ENCODE results near the gene ADGRG3. TPM values are rescaled to one million over a fixed set of nuclear protein-coding genes. Genes with fewer than 3 reads are reported as not detected.

Gene ADGRG3
- polyA plus RNA-seq, 4 donors, result 0.10 to 0.36 (median 0.21) TPM; not detected in 1

- DNase-seq (ENCODE audit: low read depth in 4 of 4, low spot score in 3 of 4), result no peak
Observed at GRCh38 chr16:57645691-57646387, 22.3 kb upstream of the ADGRG3 start.

- no peak for DNase-seq (ENCODE audit: low read depth in 4 of 4, low spot score in 3 of 4)
Observed at GRCh38 chr16:57646388-57647039, 21.6 kb upstream of the ADGRG3 start.

- DNase-seq (ENCODE audit: low read depth in 4 of 4, low spot score in 3 of 4), result no peak
Observed at GRCh38 chr16:57647136-57647875, 20.8 kb upstream of the ADGRG3 start.

- no peak for DNase-seq (ENCODE audit: low read depth in 4 of 4, low spot score in 3 of 4)
Observed at GRCh38 chr16:57648125-57648524, 20.0 kb upstream of the ADGRG3 start.

DNA sequence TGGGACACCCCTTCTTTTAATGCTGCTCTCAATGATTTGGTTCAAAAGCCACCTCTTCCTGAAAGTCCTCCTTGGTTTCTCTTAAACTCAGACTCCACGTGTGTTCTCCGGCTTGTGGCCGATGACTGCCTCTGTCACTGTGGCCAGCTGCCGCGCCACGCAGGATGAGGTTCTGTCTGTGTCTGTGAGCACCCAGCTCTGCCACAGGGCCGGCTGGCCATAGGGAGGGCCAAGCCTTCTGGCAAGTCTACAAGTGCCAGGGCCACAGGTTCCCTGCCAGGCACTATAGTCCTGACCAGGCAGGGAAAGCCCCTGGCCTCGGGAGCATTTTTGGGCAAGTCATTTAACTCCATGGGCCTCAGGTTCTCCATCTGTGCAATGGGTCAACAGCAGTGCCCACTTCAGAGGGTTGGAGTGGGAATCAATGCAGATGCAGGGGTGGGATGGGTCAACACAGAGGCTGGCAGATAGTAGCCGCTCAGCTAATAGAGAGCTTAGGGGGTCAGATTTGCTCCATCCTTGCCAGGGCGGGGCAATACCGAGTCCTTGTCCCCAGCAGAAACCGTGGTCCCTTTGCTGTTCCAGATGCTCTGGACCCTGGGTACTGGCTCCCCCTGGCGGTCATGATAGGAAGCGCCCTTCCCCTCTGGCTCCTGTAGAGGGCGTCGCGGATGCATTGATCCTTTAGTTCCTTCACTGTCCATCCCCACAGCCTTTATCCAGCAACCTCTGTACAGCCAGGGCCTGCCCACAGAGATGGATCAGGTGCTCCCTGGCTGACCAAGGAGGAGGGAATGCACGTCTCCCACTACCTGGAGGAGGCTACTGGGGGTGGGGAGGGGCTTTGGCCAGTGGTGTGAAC, 19.3 kb upstream of the ADGRG3 start:
- DNase-seq (ENCODE audit: low read depth in 4 of 4, low spot score in 3 of 4), result peak in 2 of 4 donors; percentile 49 to 51

DNA sequence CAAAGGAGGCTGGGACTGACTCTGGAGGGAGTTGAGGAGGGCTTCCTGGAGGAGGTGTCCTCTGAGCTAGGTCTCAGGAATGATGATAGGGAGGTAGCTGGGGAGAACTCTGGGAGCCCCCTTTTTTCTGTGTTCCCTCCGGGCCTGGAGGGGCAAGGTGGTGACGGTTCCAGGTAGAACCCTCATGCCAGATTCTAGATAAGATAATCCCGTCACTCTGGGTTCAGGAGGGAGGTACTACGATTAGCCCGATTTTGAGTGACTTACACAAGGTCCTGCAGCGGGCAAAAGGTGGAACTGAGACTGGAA, 18.7 kb upstream of the ADGRG3 start:
- no peak for DNase-seq (ENCODE audit: low read depth in 4 of 4, low spot score in 3 of 4)

GRCh38 chr16:57649846-57650245, 18.3 kb upstream of the ADGRG3 start:
- DNase-seq (ENCODE audit: low read depth in 4 of 4, low spot score in 3 of 4), result no peak

- DNase-seq (ENCODE audit: low read depth in 4 of 4, low spot score in 3 of 4), result no peak
Observed at GRCh38 chr16:57651344-57652333, 16.5 kb upstream of the ADGRG3 start.

GRCh38 chr16:57652695-57653471, 15.2 kb upstream of the ADGRG3 start:
- no peak for DNase-seq (ENCODE audit: low read depth in 4 of 4, low spot score in 3 of 4)

- no peak for DNase-seq (ENCODE audit: low read depth in 4 of 4, low spot score in 3 of 4)
Observed at GRCh38 chr16:57653936-57654335, 14.2 kb upstream of the ADGRG3 start.

DNA sequence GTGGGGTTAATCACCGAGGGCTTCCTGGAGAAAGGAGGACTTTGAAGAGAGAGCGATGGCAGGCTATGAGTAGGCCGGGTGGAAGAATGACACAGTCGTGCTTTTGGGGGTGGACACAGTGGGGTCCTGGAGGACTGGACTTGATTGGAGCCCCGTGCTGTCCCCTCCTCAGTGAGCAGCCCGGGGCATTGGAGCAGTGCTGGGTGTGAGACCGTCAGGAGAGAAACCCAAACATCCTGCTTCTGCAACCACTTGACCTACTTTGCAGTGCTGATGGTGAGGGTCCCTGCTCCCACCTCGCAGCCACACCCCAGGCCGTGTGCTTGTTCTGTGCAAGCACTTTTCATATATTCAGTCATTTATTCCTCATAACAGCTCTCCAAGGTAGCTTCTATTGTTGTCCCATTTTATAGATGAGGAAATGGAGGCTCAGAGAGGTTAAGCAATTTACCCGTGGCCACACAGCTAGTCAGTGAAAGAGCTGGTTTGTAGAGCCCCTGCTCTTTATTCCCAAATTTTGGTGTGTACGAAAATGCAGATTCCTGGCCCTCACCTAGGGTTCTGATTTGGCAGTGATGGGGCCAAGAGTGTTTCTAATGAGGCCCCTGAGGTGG, 11.7 kb upstream of the ADGRG3 start:
- no peak for DNase-seq (ENCODE audit: low read depth in 4 of 4, low spot score in 3 of 4)

DNA sequence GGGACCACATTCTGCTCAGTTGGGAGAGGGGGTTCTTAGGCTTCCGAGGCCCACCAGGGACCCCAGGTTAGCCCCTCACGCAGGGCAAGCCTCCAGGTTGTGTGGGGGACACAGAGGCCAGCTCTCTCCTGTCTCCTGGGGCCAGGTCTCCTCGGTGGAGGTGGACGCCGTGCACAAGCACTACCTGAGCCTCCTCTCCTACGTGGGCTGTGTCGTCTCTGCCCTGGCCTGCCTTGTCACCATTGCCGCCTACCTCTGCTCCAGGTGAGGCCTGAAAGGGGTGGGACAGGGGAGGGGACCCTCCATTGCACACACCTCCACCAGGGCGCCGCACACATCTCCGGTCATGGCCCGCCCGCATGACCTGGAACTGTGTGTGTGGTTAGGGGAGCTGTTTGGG, 10.9 kb upstream of the ADGRG3 start:
- DNase-seq (ENCODE audit: low read depth in 4 of 4, low spot score in 3 of 4), result no peak

- DNase-seq (ENCODE audit: low read depth in 4 of 4, low spot score in 3 of 4), result no peak
Observed at GRCh38 chr16:57658130-57658877, 9.8 kb upstream of the ADGRG3 start.

GRCh38 chr16:57658878-57659674, 9.0 kb upstream of the ADGRG3 start:
- DNase-seq (ENCODE audit: low read depth in 4 of 4, low spot score in 3 of 4), result no peak

DNA sequence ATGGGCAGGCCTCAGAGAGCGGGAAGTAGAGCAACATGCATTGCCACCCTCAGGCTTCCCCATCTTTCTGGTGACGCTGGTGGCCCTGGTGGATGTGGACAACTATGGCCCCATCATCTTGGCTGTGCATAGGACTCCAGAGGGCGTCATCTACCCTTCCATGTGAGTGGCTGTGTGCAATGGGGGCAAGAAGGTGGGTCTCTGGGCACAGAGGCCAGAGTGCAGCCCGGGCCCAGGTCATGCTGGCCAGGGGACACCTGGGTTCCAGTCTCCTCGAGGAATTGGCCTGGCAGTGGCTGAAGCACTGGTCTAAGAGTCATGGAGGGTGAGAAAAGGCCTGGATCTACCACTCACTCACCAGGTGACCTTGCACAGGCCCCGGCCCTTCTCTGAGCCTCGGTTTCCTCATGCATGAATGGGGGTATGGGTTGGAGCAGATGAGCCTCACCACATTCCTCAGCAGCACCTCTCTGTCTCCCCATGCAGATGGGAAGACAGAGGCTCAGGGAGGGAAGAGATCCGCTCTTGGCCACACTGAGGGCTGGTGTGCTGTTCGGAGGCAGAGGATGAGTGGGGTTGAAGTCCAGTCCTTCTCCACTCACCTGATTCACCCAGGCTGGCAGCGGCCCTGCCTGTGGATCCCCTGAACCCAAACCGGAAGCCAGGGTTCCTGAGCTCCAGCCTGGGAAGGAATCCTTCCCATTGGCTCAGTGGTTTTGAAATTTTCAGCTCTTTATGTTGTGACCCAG, 7.2 kb upstream of the ADGRG3 start:
- no peak for DNase-seq (ENCODE audit: low read depth in 4 of 4, low spot score in 3 of 4)

GRCh38 chr16:57661510-57661909, 6.6 kb upstream of the ADGRG3 start:
- no peak for DNase-seq (ENCODE audit: low read depth in 4 of 4, low spot score in 3 of 4)

Measured in right renal pelvis (tissue), 4 donors.